HK-2 (cell line): ENCODE measurements around the gene COL1A1.

Experiments used
- DNase-seq: peaks from one replicate; pipeline ENCODE4 v3.0.0-alpha.2; 2018; ENCODE audit not compliant: unreplicated experiment

COL1A1 gene

DNA sequence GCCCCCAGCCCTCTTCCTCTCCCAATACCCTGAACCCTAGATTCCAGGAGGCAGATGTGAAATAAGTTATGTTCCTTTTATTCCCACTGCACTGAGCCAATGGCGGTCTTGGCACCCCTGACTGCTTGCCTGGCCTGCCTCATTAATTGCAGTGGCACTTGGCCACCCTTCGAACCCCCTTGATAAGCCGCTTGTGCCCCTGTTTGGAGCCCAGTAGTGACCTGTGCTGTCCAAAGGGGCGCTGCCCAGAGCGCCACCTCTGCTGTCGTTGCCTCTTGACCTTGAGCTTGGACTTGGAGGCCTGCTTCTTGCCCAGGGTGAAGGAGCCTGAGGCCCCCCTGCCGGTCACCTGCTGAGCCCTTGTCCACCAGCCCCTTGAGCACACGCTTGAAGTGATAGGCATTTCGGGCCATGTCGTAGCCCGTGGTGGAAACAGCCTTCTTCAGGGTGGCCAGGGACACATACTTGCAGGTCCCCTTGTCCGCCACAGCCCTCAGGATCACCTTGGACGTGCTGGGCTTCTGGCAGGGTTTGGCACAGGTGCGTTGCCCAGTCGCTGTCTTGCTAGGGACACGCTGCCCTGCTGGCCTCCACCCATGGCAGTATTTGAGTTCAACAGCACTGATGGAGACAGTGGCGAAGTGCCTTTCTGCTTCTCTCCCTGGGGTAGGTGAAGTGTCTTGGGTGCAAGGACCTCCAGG, 29.9 kb downstream of the COL1A1 start:
- DNase-seq, result no peak

DNA sequence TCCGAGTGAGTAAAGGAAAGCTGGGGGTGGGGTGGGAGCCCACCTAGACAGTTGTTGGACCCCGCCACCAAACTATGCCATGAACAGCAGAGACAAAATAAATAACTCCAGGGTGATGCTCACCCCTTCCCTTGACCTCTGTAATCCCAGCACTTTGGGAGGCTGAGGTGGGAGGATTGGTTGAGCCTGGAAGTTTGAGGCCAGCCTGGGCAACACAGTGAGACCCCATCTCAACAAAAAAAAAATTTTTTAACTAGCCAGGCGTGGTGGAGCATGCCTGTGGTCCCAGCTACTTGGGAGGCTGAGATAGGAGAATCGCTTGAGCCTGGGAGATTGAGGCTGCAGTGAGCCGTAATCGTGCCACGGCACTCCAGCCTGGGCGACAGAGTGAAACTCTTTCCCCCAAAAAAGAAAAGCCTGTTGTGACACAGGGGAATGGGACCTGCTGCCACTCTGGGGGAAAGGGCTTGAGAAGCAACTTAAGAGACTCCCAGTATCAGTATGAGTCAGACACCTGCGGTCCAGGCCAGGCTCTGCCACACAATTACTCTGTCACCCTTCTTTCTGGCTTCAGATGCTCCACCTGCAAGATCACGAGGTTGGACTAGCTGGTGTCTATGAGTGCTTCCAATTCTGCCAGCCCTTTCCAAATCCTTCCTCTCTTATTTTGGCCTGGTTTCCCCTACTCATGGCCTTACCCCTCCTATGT, 30.6 kb downstream of the COL1A1 start:
- peak; percentile 29 for DNase-seq

GRCh38 chr17:50169881-50170459, 31.5 kb downstream of the COL1A1 start:
- no peak for DNase-seq

GRCh38 chr17:50169121-50169764, 32.2 kb downstream of the COL1A1 start:
- DNase-seq, result peak; percentile 78

GRCh38 chr17:50168319-50168718, 33.1 kb downstream of the COL1A1 start:
- DNase-seq, result no peak

GRCh38 chr17:50167371-50167770, 34.1 kb downstream of the COL1A1 start:
- no peak for DNase-seq

GRCh38 chr17:50166518-50167181, 34.8 kb downstream of the COL1A1 start:
- DNase-seq, result no peak

DNA sequence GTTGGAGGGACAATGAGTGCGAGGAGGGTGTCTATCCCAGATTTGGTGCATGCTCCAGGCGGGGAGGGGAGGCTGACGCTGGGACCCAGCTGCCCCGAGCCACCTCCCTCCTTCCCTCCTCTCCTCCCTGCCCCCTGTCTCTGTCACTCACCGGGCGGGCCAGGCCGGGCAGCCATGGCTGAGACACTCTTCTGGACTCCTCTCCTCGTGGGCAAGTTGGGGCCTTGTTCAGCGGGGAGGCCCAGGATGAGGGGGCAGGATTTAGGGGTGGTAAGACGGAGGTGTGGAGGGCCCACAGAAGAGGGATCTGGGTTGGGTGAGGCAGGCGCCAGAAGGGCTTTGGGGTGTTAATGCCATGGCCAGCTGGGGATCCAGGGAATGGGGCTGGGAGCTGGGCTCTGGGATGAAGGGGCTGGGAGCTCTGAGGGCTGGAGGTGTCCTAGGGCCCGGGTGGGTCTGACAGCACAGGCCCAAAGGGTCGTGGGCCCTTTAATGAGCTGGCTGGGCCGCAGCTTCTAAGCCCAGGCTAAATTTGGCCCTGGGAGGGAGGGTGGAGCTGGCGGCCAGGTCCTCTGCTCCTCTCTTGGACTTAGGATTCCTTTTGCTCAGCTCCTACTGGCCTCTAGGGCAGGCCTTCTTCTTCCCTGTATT, 35.4 kb downstream of the COL1A1 start, which contains the start of gene SGCA:
SGCA (plus strand) TSS at position 139 of the 651 bp plus-strand sequence; CDS start at position 175, 36 bp downstream.
- no peak for DNase-seq

DNA sequence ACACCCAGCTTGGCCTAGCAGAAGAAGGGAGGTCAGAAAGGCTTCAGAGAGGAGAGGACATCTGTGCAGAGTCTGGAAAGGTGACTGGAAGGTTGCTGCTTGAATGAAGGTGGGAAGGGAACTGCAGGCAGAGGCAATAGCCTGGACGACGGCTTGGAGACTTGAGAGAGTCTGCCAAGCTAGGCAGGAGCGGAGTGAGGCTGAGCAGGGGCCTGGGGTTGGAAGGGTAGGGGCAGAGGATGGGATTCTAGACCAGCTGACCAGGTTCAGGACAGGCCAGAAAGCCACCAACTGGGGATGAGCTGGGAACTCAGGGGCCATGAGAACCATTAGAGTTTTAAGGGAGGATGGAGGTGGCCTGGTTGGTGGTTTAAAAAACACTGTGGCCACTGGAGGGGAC, 36.0 kb downstream of the COL1A1 start:
- DNase-seq, result no peak

GRCh38 chr17:50165066-50165465, 36.4 kb downstream of the COL1A1 start:
- no peak for DNase-seq

GRCh38 chr17:50164697-50164988, 36.8 kb downstream of the COL1A1 start:
- no peak for DNase-seq

DNA sequence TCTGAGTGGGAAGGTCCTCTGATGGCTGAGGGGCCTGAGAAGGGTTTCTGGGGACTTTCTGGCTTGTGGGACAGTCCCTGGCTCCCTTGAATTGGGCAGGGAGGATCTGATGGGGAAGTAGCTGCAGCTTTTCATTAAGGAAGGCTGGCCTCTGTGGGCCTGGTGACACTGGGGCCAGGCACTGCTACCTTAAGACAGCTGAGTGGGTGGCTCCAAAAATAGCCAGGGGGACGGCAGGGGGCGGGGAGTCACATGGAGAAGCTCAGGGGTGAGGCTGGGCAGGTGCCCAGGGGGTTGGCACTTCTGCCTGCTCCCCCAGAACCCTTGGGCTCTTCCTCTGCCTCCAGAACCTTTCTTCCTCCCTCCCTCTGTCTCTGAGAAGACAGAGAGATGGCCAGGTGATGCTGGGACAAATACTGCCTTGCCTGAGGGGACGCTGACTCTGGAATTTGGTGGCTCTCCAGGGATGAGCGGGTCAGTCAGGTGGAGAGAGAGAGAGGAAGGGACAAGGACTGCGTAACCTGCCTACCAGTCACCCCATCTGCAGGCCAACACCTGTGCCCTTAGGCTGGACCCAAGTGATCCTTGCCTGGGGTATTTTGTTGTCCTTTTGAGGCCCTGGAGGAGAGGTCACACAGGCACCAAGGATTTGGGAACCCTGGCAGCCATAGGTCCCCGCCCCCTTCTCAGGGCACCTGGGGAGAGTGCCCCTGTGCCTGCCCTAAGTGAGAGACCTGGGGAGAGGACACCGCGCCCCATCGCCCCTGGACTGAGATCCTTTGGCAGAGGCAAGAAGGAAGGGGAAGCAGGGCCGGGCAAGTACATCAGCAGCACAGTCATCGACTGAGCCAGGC, 37.4 kb downstream of the COL1A1 start:
- DNase-seq, result no peak

DNA sequence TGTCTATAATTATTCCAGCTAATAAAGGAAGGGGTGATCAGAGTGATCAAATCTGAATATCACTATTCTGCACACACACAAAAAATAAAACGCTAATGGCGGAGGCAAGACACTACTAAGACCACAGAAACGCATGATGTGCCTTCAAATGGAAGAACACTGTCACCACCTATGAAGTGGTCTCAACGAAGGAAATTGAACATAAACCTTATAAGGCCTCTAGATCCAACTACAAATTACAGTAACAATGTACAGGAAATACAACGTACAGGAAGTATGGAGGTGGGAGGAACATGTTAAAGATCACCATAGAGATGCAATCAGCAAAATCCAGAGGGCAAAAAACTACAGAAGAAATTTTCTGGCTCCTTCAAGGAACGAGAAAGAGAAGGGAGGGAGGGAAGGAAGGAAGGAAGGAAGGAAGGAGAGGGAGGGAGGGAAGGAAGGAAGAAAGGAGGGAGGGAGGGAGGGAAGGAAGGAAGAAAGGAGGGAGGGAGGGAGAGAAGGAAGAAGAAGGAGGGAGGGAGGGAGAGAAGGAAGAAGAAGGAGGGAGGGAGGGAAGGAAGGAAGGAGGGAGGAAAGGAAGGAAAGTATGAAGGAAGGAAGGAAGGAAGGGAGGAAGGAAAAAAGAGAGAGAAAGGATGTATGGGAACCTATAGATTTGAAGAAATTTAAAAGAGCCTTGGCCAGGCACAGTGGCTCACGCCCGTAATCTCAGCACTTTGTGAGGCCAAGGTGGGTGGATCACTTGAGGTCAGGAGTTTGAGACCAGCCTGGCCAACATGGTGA, 38.8 kb downstream of the COL1A1 start:
- DNase-seq, result no peak

GRCh38 chr17:50161911-50162288, 39.5 kb downstream of the COL1A1 start:
- no peak for DNase-seq

- peak; percentile 92 for DNase-seq
These were observed 40.2 kb downstream of the COL1A1 start for GRCh38 chr17:50161023-50161910.

DNA sequence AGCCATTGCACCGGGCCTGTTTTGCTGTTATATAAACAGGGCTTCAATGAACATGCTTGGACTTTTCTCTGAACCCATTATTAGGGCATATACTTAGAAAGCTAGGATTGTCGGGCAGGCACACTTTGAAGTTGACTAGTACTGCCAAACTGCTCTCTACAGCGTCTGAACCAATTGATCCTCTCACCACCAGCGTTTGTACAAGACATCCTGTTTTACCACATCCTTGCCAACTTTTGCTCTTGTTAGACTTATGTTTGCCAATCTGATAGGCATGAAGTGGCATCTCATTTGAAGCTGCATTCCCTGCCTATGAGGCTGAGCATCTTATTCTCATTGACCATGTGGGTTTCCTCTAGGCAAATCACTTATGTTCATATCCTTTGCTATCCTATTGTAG, 43.5 kb downstream of the COL1A1 start:
- DNase-seq, result no peak

GRCh38 chr17:50155115-50155819, 46.2 kb downstream of the COL1A1 start:
- DNase-seq, result no peak

GRCh38 chr17:50154604-50155003, 46.8 kb downstream of the COL1A1 start:
- no peak for DNase-seq
